Adipocyte (in vitro differentiated cells): Measurements from ENCODE around the gene SOX6.

ENCODE experiments used
- DNase-seq: peaks from one replicate; pipeline ENCODE4 v3.0.0-alpha.2; 2015; ENCODE audit warnings: low read depth
- H3K27me3 ChIP-seq: replicated peaks from 2 replicates; pipeline ENCODE4 v1.7.0; 2013; ENCODE audit warnings: mild to moderate bottlenecking, low read length, moderate library complexity; ENCODE audit not compliant: control insufficient read depth, insufficient read depth
- H3K36me3 ChIP-seq: 2 replicates; pipeline ENCODE4 v1.7.0; 2013; ENCODE audit warnings: low read length, mild to moderate bottlenecking, moderate library complexity; ENCODE audit not compliant: control insufficient read depth, insufficient read depth, severe bottlenecking
- H3K4me1 ChIP-seq: 2 replicates; pipeline ENCODE4 v1.7.0; 2013; ENCODE audit warnings: mild to moderate bottlenecking, low read length, moderate library complexity; ENCODE audit not compliant: control insufficient read depth, insufficient read depth
- H3K4me3 ChIP-seq: 2 replicates; pipeline ENCODE4 v1.7.0; 2013; ENCODE audit warnings: mild to moderate bottlenecking, low read length, moderate library complexity
- H3K9ac ChIP-seq: 2 replicates; pipeline ENCODE4 v1.7.0; 2013; ENCODE audit warnings: mild to moderate bottlenecking, low read length, moderate library complexity
- H3K9me3 ChIP-seq: 2 replicates; pipeline ENCODE4 v1.7.0; 2013; ENCODE audit warnings: mild to moderate bottlenecking, low read length, moderate library complexity; ENCODE audit not compliant: control insufficient read depth

Gene SOX6

DNA sequence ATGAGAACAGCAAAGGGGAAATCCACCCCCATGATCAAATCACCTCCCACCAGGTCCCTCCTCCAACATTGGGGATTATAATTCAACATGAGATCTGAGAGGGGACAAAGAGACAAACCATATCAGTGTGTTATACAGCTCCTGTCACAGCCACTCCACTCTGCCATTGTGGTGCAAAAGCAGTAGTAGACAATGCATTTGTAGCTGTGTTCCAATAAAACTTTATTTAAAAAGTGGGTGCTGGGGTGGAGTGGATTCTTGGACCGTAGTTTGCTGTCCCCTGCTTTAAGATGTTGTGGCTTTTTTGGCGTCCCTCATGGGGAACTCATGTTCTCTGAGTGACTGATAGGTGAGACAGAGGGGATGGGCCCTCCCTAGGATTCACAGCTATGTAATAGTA is 399.1 kb downstream of the SOX6 start:
- Histone ChIP-seq H3K4me1 (no peaks in the 10 kb centered on the region), H3K9me3 (no peaks in the 10 kb centered on the region), H3K27me3 (no peaks in the 10 kb centered on the region), H3K9ac (no peak overlapping the region), H3K36me3 (no peaks in the 10 kb centered on the region), H3K4me3 (no peak overlapping the region)
- no peak for DNase-seq

DNA sequence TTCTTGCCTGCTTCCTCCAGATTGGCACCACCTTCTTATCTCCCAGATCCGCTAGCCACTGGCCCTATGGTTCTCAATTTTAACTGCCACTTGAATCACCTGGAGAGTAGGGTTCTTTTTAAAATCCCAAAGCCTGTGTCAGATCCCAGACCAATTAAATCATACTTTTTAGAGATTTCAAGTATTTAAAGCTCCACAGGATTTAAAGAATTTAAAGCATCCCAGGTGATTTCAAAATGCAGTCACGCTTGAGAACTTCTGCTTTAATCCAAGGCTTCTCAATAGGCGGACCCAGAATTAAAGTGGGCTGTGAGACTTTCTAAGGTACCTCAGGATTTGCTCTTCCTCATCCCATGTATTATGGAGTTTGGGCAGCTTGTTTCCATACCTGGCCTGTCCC is 400.0 kb downstream of the SOX6 start:
- DNase-seq = no peak
- Histone ChIP-seq H3K4me3 (no peak overlapping the region), H3K9me3 (no peaks in the 10 kb centered on the region), H3K9ac (no peak overlapping the region), H3K36me3 (no peaks in the 10 kb centered on the region), H3K27me3 (peaks cover 3% of the 10 kb centered on the region), H3K4me1 (no peaks in the 10 kb centered on the region)

DNA sequence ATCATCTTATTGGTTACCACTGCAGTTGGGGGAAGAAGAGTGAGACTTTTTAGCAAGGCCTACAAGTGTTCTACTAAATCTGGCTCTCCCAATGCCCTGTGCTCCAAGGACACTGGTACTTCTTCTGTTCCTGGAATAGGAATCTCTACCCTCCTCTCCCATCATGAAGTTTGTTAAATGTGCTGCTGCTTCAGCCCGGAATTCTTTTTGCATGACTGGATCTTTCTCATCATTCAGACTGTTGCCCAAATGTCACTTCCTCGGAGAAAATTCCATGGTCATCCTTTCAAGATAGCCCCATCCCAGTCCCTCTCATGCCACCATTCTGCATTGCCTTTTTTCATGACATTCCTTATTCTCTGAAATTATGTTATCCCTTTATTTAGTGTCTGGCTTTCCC is 400.8 kb downstream of the SOX6 start:
- Histone ChIP-seq H3K4me3 (no peak overlapping the region), H3K4me1 (no peaks in the 10 kb centered on the region), H3K9ac (no peak overlapping the region), H3K36me3 (no peaks in the 10 kb centered on the region), H3K27me3 (peaks cover 7% of the 10 kb centered on the region), H3K9me3 (no peaks in the 10 kb centered on the region)
- DNase-seq = no peak

DNA sequence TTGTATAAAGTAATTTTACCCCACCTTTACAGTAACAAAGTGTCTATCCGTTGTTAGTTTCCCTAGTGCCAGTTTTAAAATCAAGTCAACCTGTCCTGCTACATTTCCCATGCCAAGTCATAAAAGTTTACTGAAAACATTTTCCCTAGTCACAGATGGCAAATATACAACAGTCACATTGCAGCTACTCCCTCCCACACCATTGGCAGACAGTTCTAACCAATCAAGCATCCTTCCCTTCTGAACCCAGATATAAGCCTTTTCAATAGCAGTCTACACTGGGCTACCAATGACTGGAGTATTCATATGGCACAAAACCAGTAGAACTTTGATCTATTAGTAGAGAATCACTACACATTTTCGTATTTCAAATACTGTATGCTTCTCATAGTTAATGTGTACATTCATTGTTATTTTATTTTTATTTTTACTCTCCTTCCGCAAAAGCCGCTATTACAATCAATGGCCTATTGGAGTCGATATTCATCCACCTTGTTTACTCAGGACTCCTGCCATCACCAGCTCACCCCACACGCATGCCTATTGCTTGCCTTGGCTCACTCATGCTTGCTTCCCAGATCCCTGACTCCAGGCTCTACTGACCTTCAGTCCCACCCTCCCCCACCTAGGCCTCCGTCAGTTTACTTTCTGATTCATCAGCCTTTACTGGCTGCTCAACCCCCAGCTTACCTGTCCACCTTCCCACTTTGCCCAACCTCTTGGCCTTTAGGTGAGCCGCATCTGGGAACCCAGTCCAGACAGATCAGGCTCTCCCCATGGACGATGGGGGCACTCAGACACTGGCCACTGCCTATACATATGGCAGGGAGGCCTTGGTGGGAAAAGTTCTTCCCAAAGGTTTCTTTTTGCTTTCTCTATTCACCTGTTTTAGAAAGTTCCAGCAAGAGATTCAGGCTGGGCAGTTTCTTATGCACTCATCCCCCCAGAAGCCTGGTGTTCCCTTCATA is 408.4 kb downstream of the SOX6 start:
- Histone ChIP-seq H3K9me3 (peaks cover 27% of the 10 kb centered on the region), H3K36me3 (no peaks in the 10 kb centered on the region), H3K4me3 (no peak overlapping the region), H3K4me1 (no peaks in the 10 kb centered on the region), H3K27me3 (peaks cover 7% of the 10 kb centered on the region), H3K9ac (no peak overlapping the region)
- no peak for DNase-seq

DNA sequence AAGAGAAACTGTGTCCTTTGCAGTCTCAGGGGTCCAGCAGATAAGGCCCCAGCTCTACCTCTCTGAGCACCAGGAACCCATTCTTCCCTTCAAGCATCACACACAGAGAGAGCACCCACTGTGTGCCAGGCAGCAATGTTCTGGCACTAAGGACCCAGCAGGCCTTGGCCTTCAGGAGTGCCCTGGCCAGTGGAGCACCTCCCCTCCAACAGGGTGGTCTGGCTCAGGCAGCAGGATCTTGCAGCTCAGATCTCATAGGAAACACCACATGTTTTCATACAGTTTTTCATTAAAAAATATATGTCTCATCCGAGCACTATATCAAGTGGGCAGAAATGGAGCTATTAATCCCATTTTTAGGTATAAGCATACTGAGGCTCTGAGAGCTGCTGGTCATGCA is 410.6 kb downstream of the SOX6 start:
- H3K4me1 ChIP-seq = peaks cover 4% of the 10 kb centered on the region
- H3K4me3 ChIP-seq = no peak overlapping the region
- DNase-seq = no peak
- H3K9ac ChIP-seq = no peak overlapping the region
- H3K9me3 ChIP-seq = peaks cover 27% of the 10 kb centered on the region
- no peaks in the 10 kb centered on the region for H3K36me3 ChIP-seq
- H3K27me3 ChIP-seq = peaks cover 4% of the 10 kb centered on the region

DNA sequence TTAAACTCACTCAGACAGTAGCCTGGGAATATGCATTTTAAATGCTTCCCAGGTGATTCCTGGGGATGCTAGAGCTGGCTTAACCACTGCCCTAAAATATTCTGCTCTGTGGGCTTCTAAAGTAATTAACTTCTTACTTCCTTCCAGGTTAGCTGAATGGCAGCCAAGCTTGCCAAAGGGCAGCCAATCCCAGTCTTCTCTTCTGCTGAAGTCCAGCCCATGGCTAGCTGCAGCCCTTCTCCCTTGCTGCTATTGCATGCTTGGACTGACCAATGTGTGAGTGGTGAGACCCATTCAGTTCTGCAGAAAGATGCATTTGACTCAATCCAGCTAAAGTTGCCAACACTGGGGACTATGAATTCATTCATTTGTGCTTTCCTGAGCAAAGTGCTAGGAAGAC is 411.9 kb downstream of the SOX6 start:
- no peak overlapping the region for H3K9ac ChIP-seq
- peaks cover 4% of the 10 kb centered on the region for H3K27me3 ChIP-seq
- H3K4me3 ChIP-seq = no peak overlapping the region
- H3K9me3 ChIP-seq = peaks cover 27% of the 10 kb centered on the region
- no peaks in the 10 kb centered on the region for H3K36me3 ChIP-seq
- peaks cover 4% of the 10 kb centered on the region for H3K4me1 ChIP-seq
- DNase-seq = no peak

DNA sequence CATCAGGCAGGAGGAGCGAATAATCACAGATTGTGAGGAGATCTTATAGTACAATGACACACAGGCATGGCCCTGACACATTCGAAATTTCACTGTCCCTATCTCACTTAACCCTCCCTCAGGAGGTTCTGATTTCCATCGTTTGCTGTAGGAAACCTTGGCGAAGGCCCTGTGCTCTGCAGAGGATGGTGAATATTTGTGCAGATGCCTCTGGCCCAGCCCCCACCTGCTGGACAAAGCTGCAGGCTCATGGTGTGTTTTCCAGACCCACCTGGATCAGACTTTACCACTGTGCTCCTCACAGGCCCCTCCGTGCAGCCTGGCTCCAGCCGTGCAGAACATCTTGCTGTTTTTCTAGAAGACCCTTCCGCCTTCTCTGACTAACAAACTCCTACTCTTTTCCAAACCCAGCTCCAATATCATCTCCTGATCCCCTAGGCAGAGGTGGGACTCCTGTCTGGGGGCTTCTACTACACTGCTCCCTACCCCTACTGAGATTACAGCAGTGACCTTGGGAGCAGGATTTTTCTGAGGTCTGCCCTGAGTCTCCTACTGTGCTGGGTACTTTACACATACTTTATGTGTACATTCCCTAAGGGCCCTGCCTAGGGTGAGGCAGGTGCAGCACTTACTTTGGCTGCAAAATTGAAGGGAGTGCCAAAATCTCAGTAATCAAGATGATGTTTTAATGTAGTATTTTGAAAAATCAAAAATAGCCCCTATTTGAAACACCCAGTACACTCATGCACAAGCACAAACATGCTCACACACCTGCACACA is 412.7 kb downstream of the SOX6 start:
- H3K9me3 ChIP-seq = peaks cover 27% of the 10 kb centered on the region
- peaks cover 4% of the 10 kb centered on the region for H3K4me1 ChIP-seq
- H3K27me3 ChIP-seq = peaks cover 4% of the 10 kb centered on the region
- no peak overlapping the region for H3K9ac ChIP-seq
- no peak for DNase-seq
- H3K36me3 ChIP-seq = no peaks in the 10 kb centered on the region
- H3K4me3 ChIP-seq = no peak overlapping the region

DNA sequence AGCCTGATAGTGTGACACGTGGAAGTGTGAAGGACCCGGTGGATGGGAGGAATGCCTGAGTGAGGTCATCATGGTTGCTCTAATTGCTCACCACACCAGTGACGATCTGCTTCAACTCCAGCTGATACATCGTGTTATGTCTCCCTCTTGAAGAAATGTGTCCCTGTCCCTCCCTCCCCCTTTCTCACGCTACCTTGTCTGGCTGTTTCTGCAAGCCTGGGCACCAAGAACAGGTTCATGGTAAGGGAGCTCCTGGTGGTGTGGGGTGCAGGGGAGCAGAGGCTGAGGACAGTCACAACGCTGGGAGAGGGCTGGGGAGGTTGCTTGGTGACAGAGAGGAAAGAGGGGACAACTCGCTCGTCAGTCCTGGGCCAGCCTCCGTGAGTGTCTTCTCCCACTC is 413.4 kb downstream of the SOX6 start:
- Histone ChIP-seq H3K36me3 (no peaks in the 10 kb centered on the region), H3K4me3 (no peak overlapping the region), H3K4me1 (peaks cover 4% of the 10 kb centered on the region), H3K9me3 (peaks cover 21% of the 10 kb centered on the region), H3K9ac (no peak overlapping the region), H3K27me3 (peaks cover 4% of the 10 kb centered on the region)
- DNase-seq = no peak

DNA sequence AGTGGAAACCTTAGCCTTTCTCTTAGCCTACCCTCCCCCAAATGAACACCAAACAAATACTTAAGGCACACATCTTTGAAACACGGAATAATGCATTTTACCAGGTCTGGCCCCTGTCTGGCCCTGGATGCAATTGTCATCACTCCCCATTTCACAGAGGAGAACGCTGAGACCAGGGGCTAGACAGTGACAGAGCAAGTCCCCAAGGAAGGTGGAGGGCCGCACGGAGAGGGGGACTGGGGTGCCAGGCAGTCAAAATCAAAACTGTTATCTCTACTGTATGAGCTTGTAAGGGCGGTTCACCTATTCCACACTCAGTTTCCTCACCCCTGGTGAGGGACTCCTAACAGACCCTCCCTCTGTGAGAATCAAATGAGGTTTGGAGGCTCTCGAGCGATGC is 414.2 kb downstream of the SOX6 start:
- H3K36me3 ChIP-seq = no peaks in the 10 kb centered on the region
- peaks cover 4% of the 10 kb centered on the region for H3K27me3 ChIP-seq
- H3K9me3 ChIP-seq = peaks cover 15% of the 10 kb centered on the region
- H3K4me3 ChIP-seq = no peak overlapping the region
- H3K4me1 ChIP-seq = peaks cover 4% of the 10 kb centered on the region
- DNase-seq = no peak
- H3K9ac ChIP-seq = no peak overlapping the region

DNA sequence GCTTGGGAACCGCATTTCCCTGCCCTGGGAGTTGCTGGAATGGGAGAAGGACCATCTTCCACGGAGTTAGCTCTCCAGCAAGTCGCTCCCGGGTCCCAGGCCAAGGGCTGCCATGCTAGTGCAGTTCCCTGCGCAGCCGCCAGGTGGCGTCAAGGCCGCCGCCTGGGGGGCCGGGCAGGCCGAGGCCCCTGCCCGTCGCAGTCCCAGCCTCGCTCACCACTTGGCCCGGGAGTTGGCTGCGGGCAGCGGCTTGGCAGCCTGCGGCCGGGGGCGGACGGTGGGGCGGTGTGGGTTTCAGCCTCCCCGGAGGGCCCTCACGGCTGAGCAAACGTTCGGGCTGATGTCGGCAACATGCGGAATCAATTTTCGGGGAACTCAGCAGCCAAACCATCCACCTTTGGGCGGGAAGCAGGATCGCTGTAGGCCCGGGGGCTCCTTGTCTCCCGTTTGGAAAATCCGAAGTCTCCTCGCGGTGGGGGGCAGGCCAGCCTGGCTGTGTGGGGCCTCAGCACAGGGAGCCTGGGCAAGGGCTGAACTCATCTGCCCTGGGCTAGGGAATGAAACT is 415.1 kb downstream of the SOX6 start:
- Histone ChIP-seq H3K27me3 (peaks cover 12% of the 10 kb centered on the region), H3K4me1 (peaks cover 4% of the 10 kb centered on the region), H3K9me3 (peaks cover 8% of the 10 kb centered on the region), H3K36me3 (no peaks in the 10 kb centered on the region), H3K4me3 (peak overlapping the region; percentile 42), H3K9ac (no peak overlapping the region)
- peak; percentile 64 for DNase-seq
